Stimulated activated CD8-positive, alpha-beta memory T cell treated with anti-CD3 and anti-CD28 coated beads, Interleukin-12 subunit alpha, Interleukin-12 subunit beta, amount 100 ng/mL, for 24 hours (primary cell): ENCODE data around the gene BTG2.
A peak's percentile ranks its signal among the peaks of the same experiment; 100 is the strongest.

Source experiments
- DNase-seq: peaks from one replicate; pipeline ENCODE4 v3.0.0-alpha.2; 2020; ENCODE audit errors: extremely low read depth

BTG2 gene

DNA sequence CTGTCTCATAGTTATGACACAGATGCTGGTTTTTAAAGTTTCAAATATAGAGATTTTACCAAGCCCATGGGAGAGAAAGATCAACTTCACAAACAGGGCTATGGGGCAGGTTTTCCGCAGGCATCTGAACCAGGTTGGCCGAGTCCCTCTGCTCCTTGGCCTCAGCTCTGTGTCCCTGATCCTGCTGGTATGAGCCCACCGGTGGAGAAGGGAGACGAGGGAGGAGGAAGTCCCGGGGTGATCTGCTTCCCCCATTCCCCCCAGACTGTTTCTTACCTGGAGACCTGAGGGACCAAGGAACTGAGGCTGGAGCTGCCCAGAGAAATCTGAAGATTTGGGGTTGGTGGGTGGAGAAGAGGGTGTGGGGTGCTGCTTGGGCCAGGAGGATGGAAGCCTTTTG lies 28.9 kb upstream of the BTG2 start:
- no peak for DNase-seq

DNA sequence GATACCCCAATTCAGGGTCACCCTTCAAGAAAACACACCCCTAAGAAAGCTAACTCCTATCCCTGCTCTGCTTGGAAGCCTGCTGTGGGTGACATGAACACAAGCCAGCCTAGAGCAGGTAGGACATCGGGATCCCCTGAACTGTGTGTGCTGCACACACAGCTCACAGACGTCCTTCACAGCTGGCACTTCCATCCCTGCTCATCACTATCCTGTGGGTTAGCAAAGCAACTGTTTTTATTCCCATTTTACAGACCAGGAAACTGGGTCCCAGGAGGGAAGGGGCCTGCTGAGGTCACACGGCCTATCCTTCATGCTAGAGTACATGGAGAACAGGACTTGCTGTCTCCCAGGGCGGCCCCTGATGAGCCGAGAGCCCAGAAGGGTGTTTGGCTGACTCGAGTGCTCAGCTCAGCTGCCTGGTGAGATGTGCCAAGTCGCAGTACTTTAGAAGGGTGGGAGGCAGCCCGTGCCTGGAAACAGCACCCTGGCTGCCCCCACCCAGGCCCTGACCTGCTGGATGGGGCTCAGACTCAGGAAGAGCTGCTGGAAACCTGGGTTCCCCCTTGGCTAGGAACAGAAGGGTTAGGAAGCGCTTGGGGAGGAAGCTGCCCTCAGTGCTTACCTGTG lies 28.3 kb upstream of the BTG2 start:
- DNase-seq, result no peak

DNA sequence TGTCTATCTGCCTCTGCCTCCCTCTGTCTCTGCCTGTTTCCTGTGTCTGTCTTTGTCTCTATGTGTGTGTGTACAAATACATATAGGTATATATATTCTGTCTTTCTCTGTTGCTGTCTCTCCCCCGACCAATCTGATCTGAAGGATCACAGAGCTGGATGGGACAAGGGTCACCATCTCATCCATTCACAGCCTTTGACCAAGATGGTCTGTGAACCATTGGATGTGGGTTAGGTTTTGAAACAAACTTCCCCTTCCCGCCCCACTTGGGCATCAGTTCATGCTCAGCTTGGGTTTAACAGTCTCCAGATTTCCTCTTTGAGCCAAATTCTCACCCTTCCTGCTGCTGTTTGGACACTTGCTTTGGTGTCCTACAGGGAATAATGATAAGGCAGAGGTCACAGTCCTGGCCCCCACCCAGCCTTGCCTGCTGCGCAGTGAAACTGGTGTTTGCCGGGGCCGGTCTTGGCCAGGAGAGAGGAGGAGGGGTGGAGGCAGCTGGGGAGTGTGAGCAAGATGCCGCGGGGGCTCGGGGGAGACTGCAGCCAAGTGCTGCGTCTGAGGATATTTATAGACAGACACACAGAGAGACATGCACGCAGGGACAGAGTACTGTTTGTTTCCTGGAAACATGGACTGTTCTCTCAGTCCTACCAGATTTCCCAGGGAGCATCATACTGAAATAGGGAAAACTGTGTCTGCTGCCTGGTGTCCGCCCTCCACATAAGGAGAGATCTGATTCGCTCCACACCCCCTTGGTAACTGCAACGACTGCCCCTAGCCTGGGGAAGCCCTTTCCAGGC lies 27.0 kb upstream of the BTG2 start:
- no peak for DNase-seq

DNA sequence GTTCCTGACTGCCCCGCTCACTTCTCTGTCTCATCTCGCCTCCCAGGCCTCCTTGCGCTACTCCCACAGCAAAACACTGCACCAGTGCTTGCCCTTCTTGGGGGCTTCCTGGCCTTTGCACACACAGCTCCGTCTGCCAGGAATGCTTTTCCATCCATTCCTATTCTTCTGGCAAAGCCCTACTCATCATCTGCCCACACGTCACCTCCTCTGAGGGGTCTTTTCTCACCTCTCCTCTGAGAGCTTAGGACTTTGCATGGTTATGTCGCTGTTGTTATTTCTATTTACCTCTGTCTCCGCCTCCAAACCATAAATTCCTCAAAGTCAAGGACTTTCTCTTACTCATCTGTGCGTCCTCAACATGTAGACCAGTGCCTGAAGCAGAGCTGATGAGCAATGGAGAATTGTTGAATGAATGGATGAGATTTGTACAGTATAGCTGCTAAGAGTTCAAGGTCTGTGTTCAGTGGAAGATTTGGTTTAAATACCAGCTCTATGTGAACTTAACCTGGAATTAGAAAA lies 26.4 kb upstream of the BTG2 start:
- no peak for DNase-seq

DNA sequence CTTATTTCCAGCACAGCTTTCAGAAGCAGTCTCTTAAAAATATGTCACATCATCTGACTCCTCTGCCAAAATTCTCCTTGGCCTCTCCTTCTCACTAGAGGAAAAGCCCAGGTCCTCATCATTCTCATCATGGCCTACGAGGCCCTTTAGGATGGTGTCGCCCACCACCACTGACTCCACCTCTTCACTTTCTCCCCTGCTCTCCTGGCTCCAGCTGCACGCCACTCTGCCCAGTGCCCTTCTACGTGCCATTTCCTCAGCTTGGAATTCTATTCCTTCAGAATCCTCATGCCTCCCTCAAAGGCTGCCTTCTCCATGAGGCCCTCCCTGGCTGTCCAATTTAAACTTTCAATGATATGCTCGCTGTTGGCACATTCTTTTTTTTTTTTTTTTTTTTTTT lies 25.3 kb upstream of the BTG2 start:
- DNase-seq, result no peak

DNA sequence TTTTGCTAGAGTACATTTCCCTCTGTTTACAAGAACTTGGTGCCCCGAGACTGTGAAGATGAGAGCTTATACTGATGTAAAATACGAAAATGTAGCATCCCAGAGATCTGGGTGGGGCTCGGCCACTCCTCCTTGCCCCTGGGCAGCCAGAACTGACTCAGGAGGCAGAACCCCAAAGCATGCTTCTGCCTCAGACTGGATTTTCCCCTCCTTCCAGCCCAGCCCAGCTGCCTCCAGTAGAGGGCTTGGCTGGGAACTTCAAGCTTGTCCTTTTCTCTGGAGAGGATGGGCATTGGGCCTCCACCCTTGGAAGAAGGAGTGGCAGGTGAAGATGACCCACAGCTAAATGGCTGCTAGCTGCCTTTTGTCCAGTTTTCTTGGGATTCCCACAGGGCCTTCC lies 24.3 kb upstream of the BTG2 start:
- no peak for DNase-seq

DNA sequence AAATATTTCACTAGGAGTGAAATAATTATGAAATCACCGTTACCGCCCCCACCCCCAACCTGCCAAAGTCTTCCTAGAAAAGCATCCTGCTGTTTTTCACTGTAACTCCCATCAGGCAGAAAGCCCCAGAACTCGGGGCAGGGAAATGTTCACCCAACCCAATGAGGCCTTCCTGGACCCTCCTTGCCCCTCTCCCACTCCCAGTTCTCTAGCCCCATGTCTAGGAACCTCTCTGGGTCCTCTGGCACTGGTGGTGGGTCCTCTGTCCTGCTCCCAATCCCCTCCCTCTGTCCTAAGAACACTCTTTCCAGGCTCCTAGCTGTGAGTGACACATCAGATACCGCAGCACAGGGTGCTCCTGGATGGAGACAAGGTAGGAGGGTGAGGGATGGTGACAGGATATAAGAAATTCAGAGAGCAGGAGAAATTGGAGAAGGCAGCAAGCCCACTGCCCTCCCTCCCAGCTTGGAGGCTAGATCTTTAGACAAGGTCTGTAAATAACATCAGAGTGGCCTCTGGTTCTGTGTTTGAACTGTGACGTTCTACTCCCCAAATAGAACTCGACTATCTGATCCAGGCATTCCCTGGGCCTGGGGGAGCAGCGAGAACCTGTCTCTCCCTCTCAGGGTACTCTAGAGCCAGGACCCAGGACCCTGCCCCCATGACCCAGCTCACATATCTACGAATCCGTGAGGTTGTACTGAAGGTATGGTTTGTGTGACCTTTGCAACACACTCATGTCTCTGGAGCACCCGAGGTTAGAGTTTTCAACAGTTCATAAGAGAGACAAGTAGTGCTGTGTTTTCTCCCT lies 23.3 kb upstream of the BTG2 start:
- DNase-seq, result no peak

DNA sequence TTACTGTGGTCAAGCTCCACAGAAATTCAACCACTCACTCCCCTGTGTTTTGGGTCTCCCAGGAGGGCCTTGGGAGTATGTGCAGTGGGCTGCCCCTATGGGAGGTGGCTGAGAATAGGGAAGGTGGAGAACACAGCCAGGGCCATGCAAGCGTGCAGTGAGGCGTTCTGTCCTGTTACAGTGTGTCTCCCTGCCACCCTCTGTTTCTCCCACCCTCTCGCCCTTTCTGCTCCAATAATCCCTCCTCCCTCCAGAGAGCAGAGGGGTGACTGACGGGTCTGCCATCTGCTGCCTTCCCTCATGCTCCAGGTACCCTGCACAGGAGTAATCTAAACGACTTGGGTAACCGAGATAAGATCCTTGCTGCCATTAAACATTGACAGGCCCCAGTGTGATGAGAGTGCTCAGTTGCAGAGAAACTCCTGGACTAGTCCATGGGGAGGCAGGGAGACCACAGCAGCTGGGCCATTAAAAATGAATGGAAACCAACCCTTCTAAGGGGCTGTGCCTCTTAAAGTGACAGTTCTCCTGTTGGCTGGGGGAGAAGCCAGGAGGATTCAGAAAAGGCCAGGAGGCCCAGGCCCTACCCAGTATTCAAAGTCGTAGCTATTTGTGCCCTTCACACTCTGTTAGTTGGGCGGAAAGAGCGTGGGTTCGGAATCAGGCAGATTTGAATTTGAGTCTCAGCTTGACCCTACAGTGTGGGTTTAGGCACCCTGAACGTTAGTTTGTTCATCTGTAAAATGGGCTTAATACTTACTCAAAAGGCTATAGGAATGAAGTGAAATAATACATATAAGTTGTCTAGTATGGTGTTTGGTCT lies 22.4 kb upstream of the BTG2 start:
- no peak for DNase-seq

DNA sequence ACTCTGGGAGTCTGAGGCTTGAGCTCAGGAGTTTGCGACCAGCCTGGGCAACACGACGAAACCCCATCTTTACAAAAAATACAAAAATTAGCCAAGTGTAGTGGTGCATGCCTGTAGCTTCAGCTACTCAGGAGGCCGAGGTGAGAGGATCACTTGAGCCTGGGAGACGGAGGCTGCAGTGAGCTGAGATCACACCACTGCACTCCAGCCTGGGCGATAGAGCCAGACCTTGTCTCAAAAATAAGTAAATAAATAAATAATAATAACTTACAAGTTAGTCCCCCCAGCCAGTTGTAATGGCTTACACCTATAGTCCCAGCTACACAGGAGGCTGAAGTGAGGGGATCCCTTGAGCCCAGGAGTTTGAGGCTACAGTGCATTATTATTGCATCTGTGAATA lies 21.7 kb upstream of the BTG2 start:
- DNase-seq, result no peak

DNA sequence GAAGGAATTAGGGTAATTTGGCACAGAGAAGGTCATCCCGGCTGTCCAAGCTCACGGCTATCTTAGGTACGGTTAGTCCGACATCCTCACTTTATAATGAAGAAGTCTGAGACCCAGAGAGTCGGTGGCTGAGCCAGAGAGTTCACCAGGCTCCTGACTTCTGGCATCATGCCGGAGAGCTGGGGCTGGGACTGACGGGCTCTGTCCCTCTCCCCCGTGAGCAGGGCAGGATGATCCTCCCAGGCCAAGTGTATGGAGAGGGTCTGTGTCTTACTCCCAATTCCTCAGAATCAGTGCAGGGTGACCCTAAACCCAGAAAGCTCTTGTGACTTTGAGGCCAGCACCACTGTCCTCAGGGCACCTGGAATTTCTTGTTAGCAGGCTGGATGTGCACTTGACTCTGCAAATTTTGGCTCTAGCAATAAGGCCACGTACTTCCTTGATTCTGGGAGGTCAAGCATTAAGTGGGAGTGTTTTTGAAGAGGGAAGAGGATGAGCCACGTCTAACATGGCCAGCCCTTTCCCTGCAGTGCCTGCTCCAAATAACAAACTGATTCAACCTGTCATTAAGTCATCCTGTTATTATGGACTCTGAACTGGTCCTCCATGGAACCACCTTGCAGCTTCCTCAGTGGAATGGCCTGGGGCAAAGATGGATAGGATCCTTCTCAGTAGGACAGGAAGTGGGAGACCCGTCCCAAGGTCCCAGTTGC lies 20.8 kb upstream of the BTG2 start:
- DNase-seq, result no peak

DNA sequence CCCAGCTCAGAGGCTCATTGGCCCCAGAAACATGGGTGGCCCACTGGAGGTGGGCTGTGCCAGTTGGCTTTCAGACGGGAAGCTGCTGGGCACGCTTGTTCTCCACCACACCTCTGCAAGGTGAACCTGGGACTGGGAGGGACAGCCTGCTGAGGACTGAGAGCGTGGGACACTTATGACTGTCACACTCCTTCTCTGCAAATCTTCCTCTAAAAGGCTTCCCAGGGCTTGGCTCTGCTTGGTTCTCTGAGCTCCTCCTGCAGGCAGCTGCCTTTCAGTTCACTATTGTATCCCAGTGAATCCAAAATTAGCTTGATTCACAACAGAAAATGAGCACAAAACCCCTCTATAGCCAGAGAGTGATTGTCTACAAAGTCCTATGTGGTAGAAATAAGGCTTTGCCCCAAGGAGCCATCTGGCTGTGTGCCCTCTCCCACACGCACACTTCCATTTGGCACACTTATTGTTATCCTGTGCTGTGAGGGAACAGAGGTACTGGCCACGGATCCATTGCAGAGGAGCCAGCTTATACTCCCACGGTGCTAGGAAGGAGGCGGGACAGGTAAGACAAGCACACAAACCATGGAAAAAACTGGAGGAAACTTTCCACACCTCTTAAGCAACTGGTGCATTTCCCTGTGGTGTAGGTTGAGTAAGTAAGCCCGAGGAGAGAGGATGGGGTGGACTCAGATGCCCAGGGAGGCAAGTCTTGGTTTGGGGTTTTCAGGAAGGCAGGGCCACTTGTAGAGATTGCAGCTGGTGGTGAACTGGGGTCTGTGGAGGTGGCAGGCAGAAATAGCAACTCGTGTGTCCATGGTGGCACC lies 18.9 kb upstream of the BTG2 start:
- DNase-seq, result no peak

DNA sequence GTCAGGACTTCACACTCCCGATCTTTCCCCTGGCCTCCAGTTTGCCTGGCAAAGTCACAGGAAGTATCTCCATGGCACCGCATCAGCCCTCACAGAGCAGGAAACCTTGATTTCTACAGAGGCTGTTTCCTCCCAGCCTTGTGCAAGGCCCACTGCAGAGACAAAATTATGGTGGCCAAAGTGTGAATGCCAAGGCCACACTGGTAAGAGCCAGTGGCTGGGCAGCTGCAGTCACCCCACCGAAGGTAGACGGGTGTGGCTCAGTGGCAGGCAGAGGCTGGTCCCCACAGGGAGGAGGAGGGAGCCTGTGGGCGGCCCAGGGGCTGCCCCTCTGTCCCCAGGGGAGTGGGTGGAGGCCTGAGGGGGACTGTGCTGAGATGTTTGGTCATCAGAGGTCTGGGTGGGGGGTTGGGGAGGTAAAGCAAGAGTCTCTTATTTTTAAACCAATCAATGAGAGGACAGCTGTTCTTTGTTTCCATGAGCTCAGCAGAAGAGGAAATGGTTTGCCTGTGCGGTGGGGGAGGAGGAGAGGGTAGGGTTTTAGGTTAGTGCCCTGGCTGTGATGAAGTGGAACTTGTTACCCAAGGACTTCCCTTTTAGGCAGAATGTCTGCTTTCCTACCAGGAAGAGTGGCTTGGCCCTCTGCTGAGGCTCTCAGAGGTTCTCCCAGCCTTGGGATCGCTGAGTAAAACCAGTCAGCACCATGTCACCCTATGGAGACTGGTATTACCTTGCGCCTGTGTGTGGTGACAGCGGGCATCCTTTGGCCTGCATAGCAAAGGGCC lies 18.0 kb upstream of the BTG2 start:
- peak; percentile 48 for DNase-seq

DNA sequence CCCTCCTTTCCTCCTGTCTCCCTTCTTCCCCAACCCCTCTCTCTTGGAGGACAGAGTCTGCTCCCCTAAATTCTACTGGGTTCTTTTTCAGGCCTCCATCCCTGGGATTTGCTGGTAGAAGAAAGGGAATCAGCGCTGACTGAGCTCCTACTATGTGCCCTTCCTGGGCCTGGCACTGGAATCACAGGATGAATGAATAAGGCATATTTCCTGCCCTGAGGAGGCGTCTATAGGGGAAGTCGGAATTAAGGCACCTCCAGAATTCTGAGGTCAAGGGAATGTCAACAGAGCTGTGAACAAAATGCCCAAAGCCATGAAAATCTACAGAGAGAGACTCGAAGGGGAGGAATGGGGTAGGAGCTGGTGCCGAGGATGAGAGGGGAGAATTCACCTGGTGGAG lies 17.4 kb upstream of the BTG2 start:
- no peak for DNase-seq

DNA sequence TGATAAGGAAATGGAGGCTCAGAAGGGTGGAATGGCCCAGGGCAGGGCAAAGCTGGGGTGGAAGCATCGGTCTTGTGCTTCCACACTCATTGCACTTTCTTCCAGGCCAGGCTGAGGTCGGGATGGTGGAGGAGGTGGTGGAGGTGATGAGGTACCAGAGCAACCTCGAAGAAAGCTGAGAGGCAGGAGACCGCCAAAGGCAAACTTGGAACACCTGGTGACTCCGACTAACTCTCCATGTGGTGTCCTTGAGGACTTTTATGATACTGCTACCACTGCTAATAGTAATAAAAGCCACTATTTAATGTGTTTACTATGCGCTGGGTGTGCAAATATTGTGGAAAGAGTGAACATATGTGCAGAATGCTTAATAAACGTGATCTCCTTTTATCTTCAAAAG lies 16.9 kb upstream of the BTG2 start:
- no peak for DNase-seq

DNA sequence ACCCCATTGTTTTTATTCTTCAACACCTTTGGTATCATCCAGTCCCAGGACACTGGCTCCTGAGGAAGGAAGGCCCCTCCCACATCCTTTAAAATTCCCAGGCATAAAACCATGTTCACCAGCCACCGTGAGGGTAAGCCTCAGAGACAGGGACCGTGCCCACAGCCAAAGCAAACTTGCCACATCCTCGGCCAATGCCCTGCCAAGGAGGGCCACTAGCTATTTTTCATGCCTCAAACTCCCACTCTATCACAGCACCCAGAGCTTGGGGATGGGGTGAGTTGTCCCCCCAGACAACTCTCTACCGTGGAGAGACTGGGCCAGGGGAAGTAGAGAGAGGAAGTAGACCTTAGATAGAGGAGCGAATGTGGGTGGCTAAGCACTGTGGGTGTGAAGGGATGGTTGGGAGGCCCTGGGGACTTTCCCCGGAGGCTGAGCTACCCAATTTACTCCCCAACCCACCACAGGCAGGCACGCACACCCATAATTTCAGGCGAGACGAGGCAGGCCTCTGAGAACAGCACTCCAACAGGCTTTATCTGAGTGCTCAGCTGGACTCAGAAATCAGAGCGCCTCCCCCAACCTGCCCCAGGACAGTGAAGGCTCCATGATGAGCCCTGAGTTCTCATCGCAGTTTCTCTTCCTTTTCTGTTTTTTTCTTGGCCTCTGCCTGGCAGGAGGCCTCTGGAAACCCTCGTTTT lies 15.9 kb upstream of the BTG2 start:
- peak; percentile 76 for DNase-seq

DNA sequence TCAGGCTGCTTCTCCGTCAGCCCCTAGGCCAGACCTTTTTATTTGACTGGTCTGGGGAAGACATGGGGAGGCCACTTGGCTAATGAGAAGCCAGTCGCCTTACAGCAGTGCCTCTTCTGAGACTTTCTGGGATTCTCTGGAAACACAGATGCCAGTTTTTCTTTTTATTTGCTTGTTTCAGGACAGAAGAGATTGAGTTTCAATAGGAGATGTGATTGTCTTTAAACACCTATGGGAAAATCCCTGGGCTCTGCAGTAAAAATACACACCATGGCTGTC lies 15.4 kb upstream of the BTG2 start:
- DNase-seq, result no peak

DNA sequence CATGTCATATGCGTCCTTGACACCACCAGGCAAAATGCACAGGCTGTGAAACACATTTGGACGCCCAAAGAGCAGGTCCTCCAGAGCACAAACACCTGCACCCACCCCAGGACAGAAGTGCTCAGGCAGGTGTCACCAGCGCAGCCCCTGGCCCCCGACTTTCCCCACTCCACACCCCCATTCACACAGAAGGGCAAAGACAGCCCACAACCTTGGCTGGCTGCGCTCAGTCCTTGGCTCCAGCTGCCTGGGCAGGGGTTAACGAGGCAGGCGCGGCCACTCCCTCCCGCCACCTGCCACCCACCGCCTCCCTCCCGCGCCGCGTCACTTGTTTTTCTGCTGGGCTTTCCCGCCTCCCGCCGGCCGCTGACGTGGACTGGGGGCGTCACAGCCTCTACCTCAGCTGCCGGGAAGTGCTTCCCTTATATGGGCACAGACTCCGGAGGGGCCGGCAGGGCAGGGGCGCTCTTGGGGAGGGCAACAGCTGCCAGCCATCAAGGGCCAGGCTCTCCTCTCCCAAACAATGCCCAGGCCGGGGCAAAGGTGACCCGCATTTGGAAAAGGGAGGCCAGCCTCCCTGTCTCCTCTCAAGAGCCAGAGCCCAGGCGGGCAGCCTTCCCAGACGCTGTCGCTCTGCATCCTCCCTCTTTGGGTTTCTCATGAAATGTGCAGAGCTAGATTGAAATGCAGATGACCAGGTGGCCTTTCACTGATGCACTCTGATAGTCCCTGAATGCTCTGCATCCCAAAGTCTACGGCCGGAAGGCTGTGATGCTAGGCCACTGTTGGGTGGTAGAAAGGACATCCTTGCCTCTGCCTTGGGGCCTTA lies 14.8 kb upstream of the BTG2 start:
- DNase-seq, result peak; percentile 90
